Spleen (tissue), 11 donors: ENCODE measurements around the gene LYPD1. TPM values are rescaled to one million over a fixed set of nuclear protein-coding genes. Genes with fewer than 3 reads are reported as not detected.

Source experiments
- DNase-seq: peaks from one replicate; pipeline ENCODE4 v3.0.0-alpha.2; 2020
- H3K27ac ChIP-seq, 8 donors: fragments of 200-600 bp; sonication (generic) in 7 of 8; 1 replicate in 4 of 8; 2 replicates in 4 of 8; pipeline versions ENCODE4 v1.5.0 to v1.8.0; 2016 to 2021; ENCODE audit warnings: inconsistent platforms in 4 of 8, mild to moderate bottlenecking in 4 of 8, moderate library complexity in 1 of 8
- H3K27me3 ChIP-seq, 7 donors: fragments of 200-600 bp; sonication (generic) in 6 of 7; replicated peaks in 1 of 7; 1 replicate in 4 of 7; 2 replicates in 3 of 7; pipeline versions ENCODE4 v1.5.0 to v1.8.0; 2016 to 2021; ENCODE audit warnings: inconsistent platforms in 3 of 7, mild to moderate bottlenecking in 1 of 7
- H3K36me3 ChIP-seq, 6 donors: fragments of 200-600 bp; sonication (generic) in 5 of 6; 1 replicate in 4 of 6; 2 replicates in 2 of 6; pipeline versions ENCODE4 v1.5.0 to v1.8.0; 2016 to 2021; ENCODE audit warnings: inconsistent platforms in 2 of 6
- H3K4me1 ChIP-seq, 6 donors: fragments of 200-600 bp; sonication (generic) in 5 of 6; 1 replicate in 3 of 6; 2 replicates in 3 of 6; pipeline versions ENCODE4 v1.5.0 to v1.8.0; 2016 to 2021; ENCODE audit warnings: inconsistent platforms in 3 of 6
- H3K4me3 ChIP-seq, 8 donors: fragments of 200-600 bp; sonication (generic) in 7 of 8; 1 replicate in 4 of 8; 2 replicates in 4 of 8; pipeline versions ENCODE4 v1.5.0 to v1.8.0; 2016 to 2021; ENCODE audit warnings: inconsistent platforms in 4 of 8, mild to moderate bottlenecking in 4 of 8, moderate library complexity in 2 of 8
- H3K9me3 ChIP-seq, 8 donors: fragments of 200-600 bp; sonication (generic) in 7 of 8; 1 replicate in 4 of 8; 2 replicates in 4 of 8; pipeline versions ENCODE4 v1.5.0 to v1.8.0; 2016 to 2021; ENCODE audit warnings: inconsistent platforms in 4 of 8
- CTCF ChIP-seq, 11 experiments: fragments of 200-600 bp in 7 of 11; fragments of 450-650 bp in 4 of 11; sonication (generic) in 4 of 11; IDR thresholded peaks in 8 of 11; conservative IDR thresholded peaks in 3 of 11; 1 replicate in 7 of 11; 2 replicates in 4 of 11; pipeline versions ENCODE4 v1.4.0 to v1.8.0; 2016 to 2021; ENCODE audit warnings: antibody characterized with exemption in 11 of 11, inconsistent platforms in 4 of 11, mild to moderate bottlenecking in 1 of 11
- POLR2A ChIP-seq, 3 donors: fragments of 450-650 bp; IDR thresholded peaks; one replicate each; pipeline ENCODE4 v1.5.1; 2017; ENCODE audit warnings: antibody characterized with exemption in 3 of 3, mild to moderate bottlenecking in 1 of 3
- POLR2AphosphoS5 ChIP-seq, 3 donors: sonication (generic); formaldehyde crosslinking; IDR thresholded peaks; one replicate each; pipeline ENCODE4 v1.5.1; 2017; ENCODE audit warnings: antibody characterized with exemption in 3 of 3
- WGBS, 5 donors: extraction: QIAGEN DNeasy Blood & Tissue Kit in 3 of 5; methylation state at CpG; one replicate each; pipeline versions ENCODE4 v1.1.5 to v1.1.7; 2013 to 2018; 5-methylcytosine and 5-hydroxymethylcytosine counted together
- intact Hi-C: fragments of 100-400 bp; cut with DNase I; formaldehyde crosslinking; loops from one replicate; pipeline ENCODE4 v1.15.0; 2023; ENCODE audit warnings: low total_unique reads
- polyA plus RNA-seq, 3 donors: library from polyadenylated mRNA; stranded (reverse); fragments of 200-250 nt; gene quantifications; one replicate each; pipeline ENCODE4 v1.2.1, GENCODE V29; 2013
- total RNA-seq, 7 donors: library from RNA; depleted of rRNA in 3 of 7; stranded (reverse); fragments of >200 nt in 3 of 7; fragmentation: NEBNext Ultra II Directional in 4 of 7; extraction: Animal tissue kit (Norgen Biotek cat#: 25700) in 4 of 7; gene quantifications; one replicate each; pipeline versions ENCODE4 v1.1.0 to v1.2.1, GENCODE V29; 2016 to 2021
- donor health status: healthy with polysubstance abuse.
- donor health status: DM: no; HTN: no; CAD: no; lungs with moderate emphysema.
- donor health status: DM: no; HTN: no; CAD: no.
- donor health status: Bipolar disorder and iron deficiency.
- donor health status: healthy.
- donor health status: DM: no; HTN: no; CAD: no.
- donor health status: DM: yes; HTN: yes; CAD: no.

Gene LYPD1
- total and polyA plus RNA-seq, 10 donors, result 0.10 to 4.3 (median 0.46) TPM

GRCh38 chr2:132665401-132666140 lies 4.4 kb downstream of the LYPD1 start:
- WGBS, 5 donors, result 83 to 91% (median 87%) methylated on average over 4 of the region's 4 CpGs
- H3K9me3 ChIP-seq, result no peaks in the 10 kb centered on the region

GRCh38 chr2:132664096-132664495 lies 5.9 kb downstream of the LYPD1 start:
- no peak for DNase-seq
- H3K27ac ChIP-seq, result no peak overlapping the region
- H3K36me3 ChIP-seq, result no peaks in the 10 kb centered on the region
- TF ChIP-seq CTCF (IDR thresholded peaks at IDR 0.05 in 8 of 11, conservative IDR thresholded peaks at IDR 0.05 in 3 of 11), result no peak
- TF ChIP-seq POLR2A (IDR thresholded peaks at IDR 0.05), result no peak
- no peak for TF ChIP-seq POLR2AphosphoS5 (IDR thresholded peaks at IDR 0.05)
- H3K9me3 ChIP-seq, result no peaks in the 10 kb centered on the region
- H3K4me1 ChIP-seq, result peaks cover 0 to 10% (median 8%) of the 10 kb centered on the region in 6 donors
- no peak overlapping the region for H3K4me3 ChIP-seq
- H3K27me3 ChIP-seq, result peaks cover 0 to 38% (median 14%) of the 10 kb centered on the region in 7 donors
- intact Hi-C loops, result no loop called here
- WGBS, 5 donors, result 23 to 59% (median 29%) methylated on average over 2 of the region's 2 CpGs

More at GRCh38 chr2:132665401-132666140, 4.4 kb downstream of the LYPD1 start:
- intact Hi-C loops, result no loop called here
- H3K36me3 ChIP-seq, result no peaks in the 10 kb centered on the region
- H3K4me1 ChIP-seq, result peaks cover 8 to 25% (median 22%) of the 10 kb centered on the region in 6 donors
- TF ChIP-seq POLR2A (IDR thresholded peaks at IDR 0.05) (no peak), POLR2AphosphoS5 (IDR thresholded peaks at IDR 0.05) (no peak), CTCF (IDR thresholded peaks at IDR 0.05 in 8 of 11, conservative IDR thresholded peaks at IDR 0.05 in 3 of 11) (no peak)
- H3K4me3 ChIP-seq, result no peak overlapping the region
- H3K27me3 ChIP-seq, result peaks cover 0 to 53% (median 29%) of the 10 kb centered on the region in 7 donors
- no peak overlapping the region for H3K27ac ChIP-seq
- DNase-seq, result no peak

GRCh38 chr2:132662732-132663131 lies 7.3 kb downstream of the LYPD1 start:
- DNase-seq, result no peak
- no peak overlapping the region for H3K4me3 ChIP-seq
- 45 to 67% (median 60%) methylated on average over 3 of the region's 3 CpGs for WGBS, 5 donors
- H3K27ac ChIP-seq, result no peak overlapping the region
- H3K27me3 ChIP-seq, result peaks cover 0 to 24% (median 3%) of the 10 kb centered on the region in 7 donors
- H3K9me3 ChIP-seq, result no peaks in the 10 kb centered on the region
- no peaks in the 10 kb centered on the region for H3K36me3 ChIP-seq
- no peaks in the 10 kb centered on the region for H3K4me1 ChIP-seq
- no peak for TF ChIP-seq CTCF (IDR thresholded peaks at IDR 0.05 in 8 of 11, conservative IDR thresholded peaks at IDR 0.05 in 3 of 11)
- TF ChIP-seq POLR2AphosphoS5 (IDR thresholded peaks at IDR 0.05), result no peak
- no peak for TF ChIP-seq POLR2A (IDR thresholded peaks at IDR 0.05)
- intact Hi-C loops, result no loop called here

- intact Hi-C loops, result no loop called here
- DNase-seq, result no peak
Observed at GRCh38 chr2:132659331-132659730, 10.7 kb downstream of the LYPD1 start.

More at GRCh38 chr2:132659331-132659730, 10.7 kb downstream of the LYPD1 start:
- H3K27ac ChIP-seq, result no peak overlapping the region
- H3K36me3 ChIP-seq, result no peaks in the 10 kb centered on the region
- WGBS, 5 donors, result 81 to 93% (median 88%) methylated on average over 3 of the region's 3 CpGs
- H3K4me3 ChIP-seq, result no peak overlapping the region
- H3K4me1 ChIP-seq, result no peaks in the 10 kb centered on the region
- TF ChIP-seq POLR2AphosphoS5 (IDR thresholded peaks at IDR 0.05) (no peak), CTCF (IDR thresholded peaks at IDR 0.05 in 8 of 11, conservative IDR thresholded peaks at IDR 0.05 in 3 of 11) (no peak)
- H3K9me3 ChIP-seq, result no peaks in the 10 kb centered on the region
- H3K27me3 ChIP-seq, result no peaks in the 10 kb centered on the region
